Mucosa of rectum (tissue), 2 donors: ENCODE measurements around the gene BRF1.
"Not testable (repeated sequence)": the region's sequence is repeated elsewhere in the genome, so short reads cannot be mapped to it uniquely, and the experiment has no call there.

Source experiments
- H3K27ac ChIP-seq, 2 donors: one replicate each; pipeline ENCODE4 v1.7.0; 2013; ENCODE audit warnings: inconsistent platforms in 2 of 2, low read depth in 2 of 2, low read length in 2 of 2
- H3K27me3 ChIP-seq, 2 donors: one replicate each; pipeline ENCODE4 v1.7.0; 2013; ENCODE audit warnings: low read length in 2 of 2; ENCODE audit not compliant: control insufficient read depth in 2 of 2, insufficient read depth in 2 of 2
- H3K36me3 ChIP-seq, 2 donors: one replicate each; pipeline ENCODE4 v1.7.0; 2013; ENCODE audit warnings: low read length in 2 of 2; ENCODE audit not compliant: control insufficient read depth in 2 of 2, insufficient read depth in 2 of 2
- H3K4me1 ChIP-seq, 2 donors: one replicate each; pipeline ENCODE4 v1.7.0; 2013; ENCODE audit warnings: low read length in 2 of 2, mild to moderate bottlenecking in 1 of 2; ENCODE audit not compliant: control insufficient read depth in 2 of 2, insufficient read depth in 2 of 2
- H3K4me3 ChIP-seq, 2 donors: one replicate each; pipeline ENCODE4 v1.7.0; 2013; ENCODE audit warnings: low read length in 2 of 2
- H3K9ac ChIP-seq, 2 donors: one replicate each; pipeline ENCODE4 v1.7.0; 2013; ENCODE audit warnings: low read length in 2 of 2, low read depth in 1 of 2, mild to moderate bottlenecking in 1 of 2
- H3K9me3 ChIP-seq, 2 donors: one replicate each; pipeline ENCODE4 v1.7.0; 2013; ENCODE audit warnings: low read length in 2 of 2; ENCODE audit not compliant: control insufficient read depth in 2 of 2
- donor health status: healthy.
- donor health status: Normal muscosa, but diverticular disease.

BRF1 gene

GRCh38 chr14:105331575-105332349 is 31.0 kb upstream of the BRF1 start:
- Histone ChIP-seq H3K27ac (no peak overlapping the region), H3K9ac (no peak overlapping the region), H3K9me3 (no peaks in the 10 kb centered on the region), H3K36me3 (no peaks in the 10 kb centered on the region), H3K4me3 (no peak overlapping the region), H3K27me3 (no peaks in the 10 kb centered on the region), H3K4me1 (peaks cover 3 to 10% of the 10 kb centered on the region in 2 donors)

- Histone ChIP-seq H3K9ac (no peak overlapping the region), H3K36me3 (no peaks in the 10 kb centered on the region), H3K27me3 (no peaks in the 10 kb centered on the region), H3K27ac (no peak overlapping the region), H3K4me1 (peaks cover 3 to 10% of the 10 kb centered on the region in 2 donors), H3K4me3 (no peak overlapping the region), H3K9me3 (no peaks in the 10 kb centered on the region)
Observed at GRCh38 chr14:105330491-105330895, 29.7 kb upstream of the BRF1 start.

GRCh38 chr14:105329411-105330150 is 28.8 kb upstream of the BRF1 start:
- Histone ChIP-seq H3K27ac (no peak overlapping the region), H3K9ac (no peak overlapping the region), H3K4me3 (no peak overlapping the region), H3K9me3 (no peaks in the 10 kb centered on the region), H3K4me1 (peaks cover 3 to 10% of the 10 kb centered on the region in 2 donors), H3K27me3 (no peaks in the 10 kb centered on the region), H3K36me3 (no peaks in the 10 kb centered on the region)

GRCh38 chr14:105328678-105329390 is 28.0 kb upstream of the BRF1 start:
- Histone ChIP-seq H3K4me3 (no peak overlapping the region), H3K27me3 (no peaks in the 10 kb centered on the region), H3K9ac (no peak overlapping the region), H3K36me3 (no peaks in the 10 kb centered on the region), H3K4me1 (peaks cover 3 to 10% of the 10 kb centered on the region in 2 donors), H3K27ac (no peak overlapping the region), H3K9me3 (no peaks in the 10 kb centered on the region)

GRCh38 chr14:105328070-105328677 is 27.4 kb upstream of the BRF1 start:
- H3K4me1 ChIP-seq, result peaks cover 3 to 10% of the 10 kb centered on the region in 2 donors
- no peaks in the 10 kb centered on the region for H3K36me3 ChIP-seq

GRCh38 chr14:105327695-105328045 is 26.9 kb upstream of the BRF1 start:
- not testable (repeated sequence) for H3K9ac ChIP-seq, H3K27me3 ChIP-seq, H3K27ac ChIP-seq, H3K36me3 ChIP-seq, H3K4me1 ChIP-seq, H3K4me3 ChIP-seq, H3K9me3 ChIP-seq

More at GRCh38 chr14:105328070-105328677, 27.4 kb upstream of the BRF1 start:
- no peak overlapping the region for H3K4me3 ChIP-seq
- H3K9me3 ChIP-seq, result no peaks in the 10 kb centered on the region
- H3K9ac ChIP-seq, result no peak overlapping the region
- no peak overlapping the region for H3K27ac ChIP-seq
- H3K27me3 ChIP-seq, result no peaks in the 10 kb centered on the region

GRCh38 chr14:105326891-105327694 is 26.3 kb upstream of the BRF1 start:
- Histone ChIP-seq H3K27me3 (no peaks in the 10 kb centered on the region), H3K36me3 (no peaks in the 10 kb centered on the region), H3K4me1 (peaks cover 3 to 6% of the 10 kb centered on the region in 2 donors), H3K4me3 (no peak overlapping the region), H3K27ac (no peak overlapping the region), H3K9me3 (no peaks in the 10 kb centered on the region), H3K9ac (no peak overlapping the region)

- Histone ChIP-seq H3K27ac (no peak overlapping the region), H3K36me3 (no peaks in the 10 kb centered on the region), H3K9ac (no peak overlapping the region)
Observed at GRCh38 chr14:105326568-105326867, 25.7 kb upstream of the BRF1 start.

GRCh38 chr14:105325716-105326567 is 25.1 kb upstream of the BRF1 start:
- H3K4me1 ChIP-seq, result peaks cover 3 to 6% of the 10 kb centered on the region in 2 donors
- H3K9ac ChIP-seq, result no peak overlapping the region
- no peaks in the 10 kb centered on the region for H3K9me3 ChIP-seq

More at GRCh38 chr14:105326568-105326867, 25.7 kb upstream of the BRF1 start:
- Histone ChIP-seq H3K27me3 (no peaks in the 10 kb centered on the region), H3K4me1 (peaks cover 3 to 6% of the 10 kb centered on the region in 2 donors), H3K4me3 (no peak overlapping the region), H3K9me3 (no peaks in the 10 kb centered on the region)

More at GRCh38 chr14:105325716-105326567, 25.1 kb upstream of the BRF1 start:
- Histone ChIP-seq H3K36me3 (no peaks in the 10 kb centered on the region), H3K4me3 (no peak overlapping the region), H3K27ac (no peak overlapping the region), H3K27me3 (no peaks in the 10 kb centered on the region)
